GM12878 (cell line): ENCODE results near the gene CCDC24. TPM values are rescaled to one million over a fixed set of nuclear protein-coding genes. Genes with fewer than 3 reads are reported as not detected.
A peak's percentile ranks its signal among the peaks of the same experiment; 100 is the strongest.

ENCODE experiments used
- BRCA1 ChIP-seq: IDR thresholded peaks from 2 replicates; pipeline ENCODE4 v1.6.1; 2011; ENCODE audit warnings: low read depth, low read length, improper control_type of control experiment
- CEBPB ChIP-seq, 2 experiments: fragments of 150-350 bp in 1 of 2; IDR thresholded peaks; 2 replicates each; pipeline ENCODE4 v1.6.1; 2012 to 2014; ENCODE audit warnings: low read depth in 2 of 2, low read length in 2 of 2, borderline replicate concordance in 1 of 2, inconsistent platforms in 1 of 2
- CHD2 ChIP-seq: IDR thresholded peaks from 2 replicates; pipeline ENCODE4 v1.6.1; 2011; ENCODE audit warnings: low read depth, low read length, improper control_type of control experiment, borderline replicate concordance
- CREM ChIP-seq: IDR thresholded peaks from 2 replicates; pipeline ENCODE4 v1.6.1; 2014; ENCODE audit warnings: antibody characterized with exemption, low read depth
- HCFC1 ChIP-seq: fragments of 150-350 bp; IDR thresholded peaks from 2 replicates; pipeline ENCODE4 v1.6.1; 2014; ENCODE audit warnings: low read length
- IKZF2 ChIP-seq, 2 experiments: fragments of 450-650 bp; IDR thresholded peaks; 2 replicates each; pipeline ENCODE4 v1.6.1; 2017; ENCODE audit warnings: mild to moderate bottlenecking in 2 of 2, moderate library complexity in 2 of 2
- IRF4 ChIP-seq: IDR thresholded peaks from 2 replicates; pipeline ENCODE4 v1.6.1; 2011; ENCODE audit warnings: low read depth, low read length
- MYC ChIP-seq: IDR thresholded peaks from 2 replicates; pipeline ENCODE4 v1.6.1; 2011; ENCODE audit warnings: mild to moderate bottlenecking, low read length, moderate library complexity, inconsistent platforms; ENCODE audit not compliant: insufficient read depth, insufficient replicate concordance, insufficient read length, severe bottlenecking
- NRF1 ChIP-seq: conservative IDR thresholded peaks from 2 replicates; pipeline ENCODE4 v1.6.1; 2011; ENCODE audit warnings: mild to moderate bottlenecking, low read depth, low read length, improper control_type of control experiment
- PML ChIP-seq: IDR thresholded peaks from 2 replicates; pipeline ENCODE4 v1.6.1; 2012; ENCODE audit warnings: low read length, inconsistent platforms
- POLR2A ChIP-seq: IDR thresholded peaks from 2 replicates; pipeline ENCODE4 v1.6.1; 2011; ENCODE audit warnings: low read depth, mild to moderate bottlenecking, low read length
- RAD21 ChIP-seq: IDR thresholded peaks from 2 replicates; pipeline ENCODE4 v1.6.1; 2011; ENCODE audit warnings: mild to moderate bottlenecking, low read depth, low read length, moderate library complexity; ENCODE audit not compliant: insufficient read depth
- RB1 ChIP-seq: fragments of 450-650 bp; formaldehyde crosslinking; IDR thresholded peaks from 2 replicates; pipeline ENCODE4 v1.6.1; 2017; ENCODE audit warnings: mild to moderate bottlenecking, borderline replicate concordance
- RCOR1 ChIP-seq: conservative IDR thresholded peaks from 2 replicates; pipeline ENCODE4 v1.6.1; 2012; ENCODE audit warnings: low read depth, low read length, improper control_type of control experiment
- RFX5 ChIP-seq: IDR thresholded peaks from 2 replicates; pipeline ENCODE4 v1.6.1; 2011; ENCODE audit warnings: low read depth, low read length, improper control_type of control experiment
- SMARCA5 ChIP-seq: fragments of 450-650 bp; IDR thresholded peaks from 2 replicates; pipeline ENCODE4 v1.6.1; 2017; ENCODE audit warnings: mild to moderate bottlenecking
- SMC3 ChIP-seq: IDR thresholded peaks from 2 replicates; pipeline ENCODE4 v1.6.1; 2011; ENCODE audit warnings: low read length, improper control_type of control experiment, borderline replicate concordance
- ZNF207 ChIP-seq: fragments of 450-650 bp; IDR thresholded peaks from 2 replicates; pipeline ENCODE4 v1.6.1; 2014; ENCODE audit warnings: antibody characterized with exemption, mild to moderate bottlenecking, borderline replicate concordance
- ZNF622 ChIP-seq: fragments of 450-650 bp; IDR thresholded peaks from 2 replicates; pipeline ENCODE4 v1.6.1; 2017; ENCODE audit warnings: mild to moderate bottlenecking, inconsistent platforms
- polyA plus RNA-seq, 11 experiments: library from polyadenylated mRNA; depleted of rRNA in 4 of 11; unstranded in 6 of 11; stranded (reverse) in 5 of 11; fragments of >200 nt; fragmentation: Nextera tagmentation in 4 of 11; fragmentation: Illumina TruSeq in 1 of 11; extraction: Ambion mirVana in 4 of 11; extraction: Trizol in 1 of 11; gene quantifications; 1 replicate in 1 of 11; 2 replicates in 10 of 11; pipeline versions ENCODE4 v1.2.1 to v1.2.3, GENCODE V29; 2011 to 2016; ENCODE audit warnings: inconsistent platforms in 2 of 11, missing spikeins in 2 of 11, low read depth in 1 of 11
- total RNA-seq, 4 experiments: library from RNA; depleted of rRNA in 3 of 4; stranded (reverse); fragments of >200 nt in 3 of 4; fragmentation: Illumina TruSeq in 1 of 4; extraction: Trizol in 1 of 4; gene quantifications; 2 replicates each; pipeline versions ENCODE4 v1.2.1 to v1.2.3, GENCODE V29; 2013 to 2021
- TF ChIP-seq, protein P1 (sequence below): IDR thresholded peaks from 2 replicates; pipeline ENCODE4 v1.6.1; 2012; ENCODE audit warnings: low read depth, low read length, improper control_type of control experiment
- TF ChIP-seq, protein P2 (sequence below): fragments of 150-350 bp; IDR thresholded peaks from 2 replicates; pipeline ENCODE4 v1.6.1; 2014; ENCODE audit warnings: mild to moderate bottlenecking, low read depth, low read length
- TF ChIP-seq, protein P3 (sequence below): IDR thresholded peaks from 2 replicates; pipeline ENCODE4 v1.6.1; 2011; ENCODE audit warnings: mild to moderate bottlenecking, low read depth, low read length, moderate library complexity; ENCODE audit not compliant: insufficient replicate concordance
- TF ChIP-seq, protein P4 (sequence below): fragments of 450-650 bp; formaldehyde crosslinking; IDR thresholded peaks from 2 replicates; pipeline ENCODE4 v1.4.0; 2020; ENCODE audit warnings: mild to moderate bottlenecking, moderate library complexity

CCDC24 gene
- total and polyA plus RNA-seq, 10 of the 15 experiments (the other 5 are each of a cell fraction or from before 2014, with no cell fraction given): 0.18 to 3.1 (median 1.6) TPM; not detected in 1

DNA sequence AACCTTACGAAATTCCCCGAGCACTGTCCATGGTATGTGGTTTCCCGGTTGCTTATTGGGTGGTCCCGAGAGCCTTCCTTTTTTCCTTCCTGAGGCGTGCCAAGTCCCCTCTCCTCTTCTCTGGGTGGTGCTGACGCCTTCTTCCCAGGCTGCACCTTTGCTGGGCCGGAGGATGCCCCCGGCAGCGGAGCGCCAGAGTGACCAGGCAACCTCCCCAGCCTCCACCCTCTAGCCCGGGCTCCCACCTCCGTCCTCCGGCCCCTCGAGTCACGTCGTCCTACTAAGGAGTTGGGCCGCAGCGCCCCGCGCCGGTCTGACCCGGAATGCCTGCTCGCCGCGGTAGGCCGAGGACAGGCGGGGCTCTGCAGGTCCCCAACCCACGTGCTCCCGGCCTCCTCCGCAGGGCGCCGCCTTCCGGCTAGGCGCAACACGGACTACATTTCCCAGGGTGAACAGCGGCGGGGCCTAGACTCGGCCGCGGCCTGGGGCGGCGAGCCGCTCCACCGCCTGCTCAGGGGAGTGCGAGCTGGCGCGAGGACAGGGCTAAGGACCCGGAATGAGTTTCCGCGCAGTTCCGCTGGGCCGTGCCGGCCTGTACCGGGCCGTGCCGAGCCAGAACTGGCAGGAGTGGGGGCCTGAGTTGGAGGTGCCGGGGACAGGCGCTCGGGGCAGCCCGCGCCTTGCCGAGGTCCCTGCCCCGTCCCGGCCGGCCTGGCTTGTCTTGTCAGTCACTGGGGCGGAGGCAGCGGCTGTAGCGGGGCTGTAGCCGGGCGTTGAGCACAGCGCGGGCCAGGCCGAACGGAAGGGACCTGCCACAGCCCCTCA is 45.0 kb upstream of the CCDC24 start, which contains the start of gene IPO13 (continued):
- TF ChIP-seq RB1 (peak; percentile 99), NRF1 (peak; percentile 3; the same call in 1 of the 2 replicates), ZNF622 (no peak), CREM (peak; percentile 73; the same call in 1 of the 2 replicates), SMARCA5 (peak; percentile 93; the same call in 1 of the 2 replicates), POLR2A (peak; percentile 95), IRF4 (0 out of 2 replicates have a peak, but pooled peaks have one; percentile 8), ZNF207 (peak; percentile 99), PML (peak; percentile 43; the same call in 1 of the 2 replicates), IKZF2 (IDR thresholded peaks at IDR 0.05) (peak; percentile 62 to 73), BRCA1 (no peak; the same call in 1 of the 2 replicates), MYC (peak; percentile 84), RFX5 (0 out of 2 replicates have a peak, but pooled peaks have one; percentile 12), HCFC1 (peak; percentile 96), CEBPB (IDR thresholded peaks at IDR 0.05; ENCODE audit: borderline replicate concordance in 1 of 2, low read depth in 2 of 2, low read length in 2 of 2) (peak in 1 of 2 experiments; percentile 5; a peak in 1 of 4 replicates), RCOR1 (no peak), RAD21 (peak; percentile 59), CHD2 (0 out of 2 replicates have a peak, but pooled peaks have one; percentile 47), SMC3 (peak; percentile 33; the same call in 1 of the 2 replicates)
- TF ChIP-seq, protein P1, sequence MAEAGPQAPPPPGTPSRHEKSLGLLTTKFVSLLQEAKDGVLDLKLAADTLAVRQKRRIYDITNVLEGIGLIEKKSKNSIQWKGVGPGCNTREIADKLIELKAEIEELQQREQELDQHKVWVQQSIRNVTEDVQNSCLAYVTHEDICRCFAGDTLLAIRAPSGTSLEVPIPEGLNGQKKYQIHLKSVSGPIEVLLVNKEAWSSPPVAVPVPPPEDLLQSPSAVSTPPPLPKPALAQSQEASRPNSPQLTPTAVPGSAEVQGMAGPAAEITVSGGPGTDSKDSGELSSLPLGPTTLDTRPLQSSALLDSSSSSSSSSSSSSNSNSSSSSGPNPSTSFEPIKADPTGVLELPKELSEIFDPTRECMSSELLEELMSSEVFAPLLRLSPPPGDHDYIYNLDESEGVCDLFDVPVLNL: peak; percentile 22; the same call in 1 of the 2 replicates
- TF ChIP-seq, protein P2, sequence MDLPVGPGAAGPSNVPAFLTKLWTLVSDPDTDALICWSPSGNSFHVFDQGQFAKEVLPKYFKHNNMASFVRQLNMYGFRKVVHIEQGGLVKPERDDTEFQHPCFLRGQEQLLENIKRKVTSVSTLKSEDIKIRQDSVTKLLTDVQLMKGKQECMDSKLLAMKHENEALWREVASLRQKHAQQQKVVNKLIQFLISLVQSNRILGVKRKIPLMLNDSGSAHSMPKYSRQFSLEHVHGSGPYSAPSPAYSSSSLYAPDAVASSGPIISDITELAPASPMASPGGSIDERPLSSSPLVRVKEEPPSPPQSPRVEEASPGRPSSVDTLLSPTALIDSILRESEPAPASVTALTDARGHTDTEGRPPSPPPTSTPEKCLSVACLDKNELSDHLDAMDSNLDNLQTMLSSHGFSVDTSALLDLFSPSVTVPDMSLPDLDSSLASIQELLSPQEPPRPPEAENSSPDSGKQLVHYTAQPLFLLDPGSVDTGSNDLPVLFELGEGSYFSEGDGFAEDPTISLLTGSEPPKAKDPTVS: peak; percentile 65; the same call in 1 of the 2 replicates
- TF ChIP-seq, protein P3, sequence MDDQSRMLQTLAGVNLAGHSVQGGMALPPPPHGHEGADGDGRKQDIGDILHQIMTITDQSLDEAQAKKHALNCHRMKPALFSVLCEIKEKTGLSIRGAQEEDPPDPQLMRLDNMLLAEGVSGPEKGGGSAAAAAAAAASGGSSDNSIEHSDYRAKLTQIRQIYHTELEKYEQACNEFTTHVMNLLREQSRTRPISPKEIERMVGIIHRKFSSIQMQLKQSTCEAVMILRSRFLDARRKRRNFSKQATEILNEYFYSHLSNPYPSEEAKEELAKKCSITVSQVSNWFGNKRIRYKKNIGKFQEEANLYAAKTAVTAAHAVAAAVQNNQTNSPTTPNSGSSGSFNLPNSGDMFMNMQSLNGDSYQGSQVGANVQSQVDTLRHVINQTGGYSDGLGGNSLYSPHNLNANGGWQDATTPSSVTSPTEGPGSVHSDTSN: peak; percentile 80
- TF ChIP-seq, protein P4, sequence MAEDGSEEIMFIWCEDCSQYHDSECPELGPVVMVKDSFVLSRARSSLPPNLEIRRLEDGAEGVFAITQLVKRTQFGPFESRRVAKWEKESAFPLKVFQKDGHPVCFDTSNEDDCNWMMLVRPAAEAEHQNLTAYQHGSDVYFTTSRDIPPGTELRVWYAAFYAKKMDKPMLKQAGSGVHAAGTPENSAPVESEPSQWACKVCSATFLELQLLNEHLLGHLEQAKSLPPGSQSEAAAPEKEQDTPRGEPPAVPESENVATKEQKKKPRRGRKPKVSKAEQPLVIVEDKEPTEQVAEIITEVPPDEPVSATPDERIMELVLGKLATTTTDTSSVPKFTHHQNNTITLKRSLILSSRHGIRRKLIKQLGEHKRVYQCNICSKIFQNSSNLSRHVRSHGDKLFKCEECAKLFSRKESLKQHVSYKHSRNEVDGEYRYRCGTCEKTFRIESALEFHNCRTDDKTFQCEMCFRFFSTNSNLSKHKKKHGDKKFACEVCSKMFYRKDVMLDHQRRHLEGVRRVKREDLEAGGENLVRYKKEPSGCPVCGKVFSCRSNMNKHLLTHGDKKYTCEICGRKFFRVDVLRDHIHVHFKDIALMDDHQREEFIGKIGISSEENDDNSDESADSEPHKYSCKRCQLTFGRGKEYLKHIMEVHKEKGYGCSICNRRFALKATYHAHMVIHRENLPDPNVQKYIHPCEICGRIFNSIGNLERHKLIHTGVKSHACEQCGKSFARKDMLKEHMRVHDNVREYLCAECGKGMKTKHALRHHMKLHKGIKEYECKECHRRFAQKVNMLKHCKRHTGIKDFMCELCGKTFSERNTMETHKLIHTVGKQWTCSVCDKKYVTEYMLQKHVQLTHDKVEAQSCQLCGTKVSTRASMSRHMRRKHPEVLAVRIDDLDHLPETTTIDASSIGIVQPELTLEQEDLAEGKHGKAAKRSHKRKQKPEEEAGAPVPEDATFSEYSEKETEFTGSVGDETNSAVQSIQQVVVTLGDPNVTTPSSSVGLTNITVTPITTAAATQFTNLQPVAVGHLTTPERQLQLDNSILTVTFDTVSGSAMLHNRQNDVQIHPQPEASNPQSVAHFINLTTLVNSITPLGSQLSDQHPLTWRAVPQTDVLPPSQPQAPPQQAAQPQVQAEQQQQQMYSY (CRISPR knock-in tag): no peak
